ENCODE results near the gene ZNF543. TPM values are rescaled to one million over a fixed set of nuclear protein-coding genes. Genes with fewer than 3 reads are reported as not detected.
"Not testable (repeated sequence)": the region's sequence is repeated elsewhere in the genome, so short reads cannot be mapped to it uniquely, and the experiment has no call there.

ZNF543 gene
- total RNA-seq, 1 donor: 11.8 TPM

DNA sequence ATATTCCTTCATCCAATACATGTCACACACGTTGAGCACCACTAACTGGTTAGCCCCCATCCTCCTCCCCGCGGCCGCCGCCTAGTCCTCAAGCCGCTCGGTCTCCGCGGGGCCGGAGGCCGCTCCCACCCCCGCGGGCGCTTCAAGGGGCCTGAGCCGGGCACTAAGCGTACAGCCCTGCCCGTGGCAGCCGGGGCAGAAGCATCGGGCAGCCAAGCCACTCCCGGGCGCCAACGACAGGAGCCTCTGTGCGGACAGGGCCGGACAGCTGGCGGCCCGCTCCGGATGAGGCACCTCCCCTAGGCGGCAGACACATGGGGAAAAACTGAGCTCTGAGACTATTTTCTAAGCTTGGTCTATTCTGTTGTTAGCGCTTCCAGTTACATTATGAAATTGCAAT is 2.8 kb upstream of the ZNF543 start:
- DNase-seq (ENCODE audit: low read depth in 2 of 3, low spot score in 2 of 3): no peak

- DNase-seq (ENCODE audit: low read depth in 2 of 3, low spot score in 2 of 3): no peak
These were observed 448 bp upstream of the ZNF543 start for GRCh38 chr19:57319869-57320179.

DNA sequence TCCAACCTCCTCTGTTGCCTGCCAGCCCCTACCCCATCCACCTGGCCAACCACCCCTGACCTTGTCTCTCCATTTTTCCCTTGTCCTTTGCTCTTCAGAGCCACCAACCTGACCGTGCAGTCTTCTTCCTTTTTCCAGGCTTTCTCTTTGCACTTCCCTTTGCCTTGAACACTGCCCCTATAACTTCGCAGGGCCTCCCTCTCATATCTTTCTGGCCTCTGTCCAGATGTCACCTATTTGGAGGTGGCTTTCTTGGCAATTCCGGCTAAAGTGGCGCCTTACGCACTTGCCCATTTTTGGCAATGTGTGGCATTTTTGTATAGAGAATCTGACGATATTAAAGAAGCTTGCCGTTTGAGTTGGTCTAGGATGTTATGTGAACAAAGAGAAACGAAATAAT is 844 bp downstream of the ZNF543 start:
- DNase-seq (ENCODE audit: low read depth in 2 of 3, low spot score in 2 of 3): no peak

DNA sequence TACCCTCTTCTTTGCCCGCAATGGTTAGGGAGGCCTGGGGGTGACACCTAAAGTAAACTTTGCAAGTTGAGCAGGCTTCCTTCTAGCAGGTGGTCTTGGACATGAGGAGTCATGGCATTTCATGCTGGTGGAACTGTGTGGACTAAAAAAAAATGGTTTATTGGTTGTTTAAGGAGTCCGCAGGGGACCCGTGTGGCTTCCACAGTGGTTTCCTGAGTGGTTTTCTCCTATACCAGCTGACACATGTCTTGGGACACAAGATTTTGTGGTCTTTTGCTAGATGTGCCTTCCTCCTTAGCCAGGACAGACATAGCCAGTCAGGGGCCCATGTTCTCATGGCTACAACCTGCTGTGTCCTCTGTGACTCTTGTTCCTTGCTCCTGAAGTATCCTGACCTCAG is 1.5 kb downstream of the ZNF543 start:
- peak in 2 of 3 donors; percentile 17 to 18 for DNase-seq (ENCODE audit: low read depth in 2 of 3, low spot score in 2 of 3)

GRCh38 chr19:57324992-57325391 is 4.7 kb downstream of the ZNF543 start:
- no peak for DNase-seq (ENCODE audit: low read depth in 2 of 3, low spot score in 2 of 3)

DNA sequence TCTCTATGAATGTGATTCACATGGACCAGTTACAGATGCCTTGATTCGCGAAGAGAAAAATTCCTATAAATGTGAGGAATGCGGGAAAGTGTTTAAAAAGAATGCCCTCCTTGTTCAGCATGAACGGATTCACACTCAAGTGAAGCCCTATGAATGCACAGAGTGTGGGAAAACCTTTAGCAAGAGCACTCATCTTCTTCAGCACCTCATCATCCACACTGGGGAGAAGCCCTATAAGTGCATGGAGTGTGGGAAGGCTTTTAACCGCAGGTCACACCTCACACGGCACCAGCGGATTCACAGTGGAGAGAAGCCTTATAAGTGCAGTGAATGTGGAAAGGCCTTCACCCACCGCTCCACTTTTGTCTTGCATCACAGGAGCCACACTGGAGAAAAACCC is 7.7 kb downstream of the ZNF543 start:
- DNase-seq (ENCODE audit: low read depth in 2 of 3, low spot score in 2 of 3): no peak

GRCh38 chr19:57334191-57334590 is 13.9 kb downstream of the ZNF543 start:
- DNase-seq (ENCODE audit: low read depth in 2 of 3, low spot score in 2 of 3): no peak

DNA sequence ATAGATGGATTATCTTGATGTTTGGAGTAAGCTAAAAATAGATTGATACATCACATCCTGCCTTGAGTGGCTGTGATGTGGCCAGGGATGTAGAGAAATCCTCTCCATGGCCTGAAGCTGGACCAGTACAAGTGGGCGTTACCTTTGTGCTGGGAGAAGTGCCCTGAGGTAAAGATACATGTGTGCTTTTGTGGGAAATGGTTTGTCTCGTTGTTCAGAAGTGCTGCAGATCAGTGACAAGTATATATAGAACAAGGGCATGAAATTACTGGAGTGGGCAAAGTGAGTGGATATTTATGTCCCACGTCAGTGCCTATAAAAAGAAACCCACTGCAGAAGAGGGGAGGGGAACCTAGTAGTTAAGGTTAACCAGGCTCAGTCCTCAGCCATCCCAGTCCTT is 18.6 kb downstream of the ZNF543 start:
- DNase-seq (ENCODE audit: low read depth in 2 of 3, low spot score in 2 of 3): no peak

- DNase-seq (ENCODE audit: low read depth in 2 of 3, low spot score in 2 of 3): no peak
These were observed 22.3 kb downstream of the ZNF543 start for GRCh38 chr19:57342582-57342981.

DNA sequence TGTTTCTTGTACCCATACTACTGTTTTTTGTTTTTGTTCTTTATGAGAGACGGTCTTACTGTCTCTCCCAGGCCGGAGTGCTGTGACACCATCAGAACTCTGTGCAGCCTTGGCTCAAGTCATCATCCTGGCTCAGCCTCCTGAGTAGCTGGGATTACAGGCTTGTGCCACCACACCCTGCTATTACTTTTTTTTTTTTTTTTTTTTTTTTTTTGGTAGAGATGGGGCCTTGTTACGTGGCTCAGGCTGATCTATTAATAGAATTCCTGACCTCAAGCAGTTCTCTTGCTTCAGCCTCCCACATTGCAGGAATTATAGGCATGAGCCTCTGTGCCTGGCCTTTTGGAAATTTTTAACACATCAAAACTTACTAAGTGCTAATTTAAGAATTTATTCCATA is 27.9 kb downstream of the ZNF543 start:
- DNase-seq (ENCODE audit: low read depth in 2 of 3, low spot score in 2 of 3): no peak

DNA sequence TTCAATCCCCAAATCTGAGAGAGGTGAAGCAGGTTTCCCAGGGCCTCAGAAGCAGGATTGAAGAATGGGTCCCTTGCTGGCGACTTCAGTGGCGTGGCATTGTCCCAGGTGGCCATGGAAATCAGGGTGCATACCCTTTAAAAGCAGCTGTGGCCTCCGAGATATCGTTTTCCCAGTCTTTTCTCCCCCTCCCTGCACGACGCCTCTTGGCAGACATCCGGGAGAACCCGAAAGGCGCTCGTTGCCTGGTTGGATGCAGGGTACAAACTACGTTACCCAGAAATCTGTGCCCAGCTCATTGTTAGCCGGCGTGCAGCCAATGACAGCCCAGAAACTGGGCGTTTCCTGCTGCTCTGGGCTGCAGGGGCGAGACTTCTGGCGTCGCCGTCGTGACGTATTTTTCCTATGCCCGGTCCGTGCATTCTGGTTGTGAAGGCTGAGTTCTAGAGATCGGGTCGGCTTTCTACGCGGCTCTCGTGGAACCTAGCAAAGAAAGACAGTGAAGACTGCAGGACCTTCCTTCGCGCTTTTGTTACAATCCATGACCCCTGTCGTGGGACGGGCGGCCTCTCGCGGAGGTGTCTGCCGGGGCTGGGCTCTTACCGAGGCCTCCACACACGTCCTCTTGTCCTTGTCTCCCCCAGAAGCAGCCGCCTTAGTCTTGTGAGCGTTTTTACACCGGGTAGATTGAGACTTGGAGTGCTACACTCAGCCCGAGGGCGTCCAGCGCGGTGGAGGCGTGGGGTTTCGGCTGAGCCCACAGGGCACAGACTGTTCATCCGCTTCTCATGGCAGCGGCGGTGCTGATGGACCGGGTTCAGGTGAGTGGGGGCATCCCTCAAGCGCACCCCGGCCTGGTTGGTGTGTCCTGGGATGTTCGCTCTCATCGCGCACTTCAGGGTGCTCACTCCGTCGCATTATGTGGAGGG is 30.9 kb downstream of the ZNF543 start, which contains the start of gene ZNF304:
TSS of gene ZNF304 (plus strand) at position 395 of the 929 bp plus-strand sequence. CDS start at position 789, 394 bp downstream.
- peak; percentile 50 to 92 (median 92) for DNase-seq (ENCODE audit: low read depth in 2 of 3, low spot score in 2 of 3)

- DNase-seq (ENCODE audit: low read depth in 2 of 3, low spot score in 2 of 3): peak in 1 of 3 donors; percentile 5
These were observed 31.6 kb downstream of the ZNF543 start for GRCh38 chr19:57351867-57352266.

DNA sequence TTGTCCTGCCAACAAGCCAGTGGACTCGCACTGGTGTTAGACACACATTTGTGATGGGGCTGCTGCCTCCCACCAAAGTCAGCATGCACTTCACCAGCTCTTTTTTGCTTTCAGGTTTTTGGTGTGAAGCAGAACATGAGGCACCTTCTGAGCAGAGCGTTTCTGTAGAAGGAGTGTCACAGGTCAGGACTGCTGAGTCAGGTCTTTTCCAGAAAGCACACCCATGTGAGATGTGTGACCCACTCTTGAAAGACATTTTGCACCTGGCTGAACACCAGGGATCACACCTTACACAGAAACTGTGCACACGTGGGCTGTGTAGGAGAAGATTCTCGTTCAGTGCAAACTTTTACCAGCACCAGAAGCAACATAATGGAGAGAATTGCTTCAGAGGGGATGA is 35.6 kb downstream of the ZNF543 start:
- DNase-seq (ENCODE audit: low read depth in 2 of 3, low spot score in 2 of 3): no peak

- no peak for DNase-seq (ENCODE audit: low read depth in 2 of 3, low spot score in 2 of 3)
These were observed 37.1 kb downstream of the ZNF543 start for GRCh38 chr19:57357406-57357805.

DNA sequence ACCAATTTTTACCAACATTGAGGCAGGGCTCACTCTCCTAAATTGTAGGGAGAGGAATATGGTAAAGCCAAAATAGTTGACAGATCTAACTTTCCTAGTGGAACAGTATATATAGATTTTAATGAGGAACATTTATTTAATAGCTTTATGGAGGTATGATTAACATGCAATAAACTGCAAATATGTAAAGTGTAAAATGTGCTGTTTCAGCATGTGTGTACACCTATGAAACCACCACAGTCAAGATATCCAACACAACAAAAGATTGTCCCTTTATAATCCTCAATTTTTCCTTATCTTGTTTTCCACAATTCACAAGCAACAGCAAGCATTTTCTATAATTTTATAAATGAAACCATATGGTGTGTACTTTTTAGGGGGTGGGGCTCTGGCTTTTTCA is 39.0 kb downstream of the ZNF543 start:
- DNase-seq (ENCODE audit: low read depth in 2 of 3, low spot score in 2 of 3): no peak

DNA sequence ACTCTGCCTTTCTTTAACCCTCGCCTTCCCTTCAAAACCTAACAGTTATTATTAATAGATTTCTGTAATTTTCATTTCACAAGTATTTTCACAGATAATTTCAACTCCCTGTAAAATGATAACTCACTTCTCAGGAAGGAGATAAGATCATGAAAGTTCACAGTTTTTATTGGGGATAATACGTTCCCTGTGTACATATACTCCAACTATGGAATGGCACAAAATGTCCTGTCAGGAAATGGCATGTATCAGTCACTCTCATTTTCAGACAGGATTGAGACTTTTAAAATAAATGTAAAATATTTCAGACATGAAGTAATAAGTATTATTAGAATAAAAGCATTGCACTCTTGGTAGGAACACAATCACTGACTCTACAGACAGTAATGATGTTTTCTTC is 42.1 kb downstream of the ZNF543 start:
- DNase-seq (ENCODE audit: low read depth in 2 of 3, low spot score in 2 of 3): no peak

GRCh38 chr19:57362997-57363687 is 42.9 kb downstream of the ZNF543 start, which contains the start of the genes TRAPPC2B and ZNF547:
TRAPPC2B (plus strand) TSS chr19:57363551; CDS start chr19:57364834, 1,283 bp downstream.
ZNF547 (plus strand) TSS chr19:57363551; CDS start chr19:57368556, 5,005 bp downstream.
- peak; percentile 96 to 100 (median 99) for DNase-seq (ENCODE audit: low read depth in 2 of 3, low spot score in 2 of 3)

- no peak for DNase-seq (ENCODE audit: low read depth in 2 of 3, low spot score in 2 of 3)
These were observed 43.5 kb downstream of the ZNF543 start for GRCh38 chr19:57363688-57364181.

DNA sequence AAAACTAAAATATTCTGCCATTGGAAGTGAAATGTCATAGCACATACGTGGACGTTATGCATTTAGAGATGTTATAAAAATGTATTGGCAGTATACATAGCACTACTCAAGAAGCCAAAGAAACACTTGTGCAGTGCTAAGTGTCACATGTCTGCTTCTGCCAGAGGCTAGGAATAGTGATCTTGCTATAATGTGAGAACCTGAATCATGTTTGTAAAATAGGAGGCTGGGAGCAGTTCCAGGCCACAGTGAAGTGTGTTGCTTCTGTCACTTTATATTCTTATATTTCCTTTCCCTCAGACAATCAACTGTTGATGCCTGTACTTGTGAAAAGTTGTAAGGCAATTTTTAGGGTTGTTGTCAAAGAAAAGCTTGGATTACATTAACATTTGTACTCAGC is 46.5 kb downstream of the ZNF543 start:
- DNase-seq (ENCODE audit: low read depth in 2 of 3, low spot score in 2 of 3): no peak

DNA sequence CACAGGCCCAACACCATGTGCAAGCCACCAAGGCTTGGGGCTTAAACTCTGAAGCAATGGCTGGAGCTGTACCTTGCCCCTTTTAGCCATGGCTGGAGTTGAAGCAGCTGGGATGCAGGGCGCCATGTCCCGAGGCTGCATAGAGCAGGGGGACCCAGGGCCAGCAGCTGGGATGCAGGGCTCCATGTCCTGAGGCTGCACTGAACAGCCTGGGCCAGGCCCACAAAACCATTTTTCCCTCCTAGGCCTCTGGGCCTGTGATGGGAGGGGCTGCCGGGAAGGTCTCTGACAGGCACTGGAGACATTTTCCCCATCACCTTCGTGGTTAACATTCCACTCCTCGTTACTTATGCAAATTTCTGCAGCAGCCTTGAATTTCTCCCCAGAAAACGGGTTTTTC is 53.9 kb downstream of the ZNF543 start:
- no peak for DNase-seq (ENCODE audit: low read depth in 2 of 3, low spot score in 2 of 3)

DNA sequence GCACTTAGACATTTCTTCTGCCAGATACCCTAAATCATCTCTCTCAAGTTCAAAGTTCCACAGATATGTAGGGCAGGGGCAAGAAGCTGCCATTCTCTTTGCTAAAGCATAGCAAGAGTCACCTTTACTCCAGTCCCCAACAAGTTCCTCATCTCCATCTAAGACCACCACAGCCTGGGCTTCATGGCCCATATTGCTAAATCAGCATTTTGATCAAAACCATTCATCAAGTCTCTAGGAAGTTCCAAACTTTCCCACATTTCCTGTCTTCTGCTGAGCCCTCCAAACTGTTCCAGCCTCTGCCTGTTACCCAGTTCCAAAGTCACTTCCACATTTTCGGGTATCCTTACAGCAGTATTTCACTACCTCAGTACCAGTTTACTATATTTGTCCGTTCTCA is 54.4 kb downstream of the ZNF543 start:
- DNase-seq (ENCODE audit: low read depth in 2 of 3, low spot score in 2 of 3): not testable (repeated sequence)

- no peak for DNase-seq (ENCODE audit: low read depth in 2 of 3, low spot score in 2 of 3)
These were observed 55.9 kb downstream of the ZNF543 start for GRCh38 chr19:57376151-57376550.

Data from hematopoietic multipotent progenitor cell (in vitro differentiated cells).